Right lobe of liver (tissue), 4 donors: ENCODE measurements around the gene MINAR1.

Experiments
- POLR2A ChIP-seq: fragments of 450-650 bp; IDR thresholded peaks from one replicate; pipeline ENCODE4 v1.6.1; 2017; ENCODE audit warnings: antibody characterized with exemption, mild to moderate bottlenecking
- TF ChIP-seq, protein P1 (sequence below), 4 donors: fragments of 200-600 bp in 3 of 4; fragments of 450-650 bp in 1 of 4; IDR thresholded peaks; one replicate each; pipeline versions ENCODE4 v1.5.1 to v1.8.0; 2016 to 2022; ENCODE audit warnings: antibody characterized with exemption in 4 of 4, mild to moderate bottlenecking in 2 of 4
- donor health status: DM: no; HTN: no; CAD: no.
- donor health status: DM: no; HTN: no; CAD: no.
- donor health status: DM: no; HTN: yes; CAD: no.

GRCh38 chr15:79410237-79410636, 21.9 kb upstream of the MINAR1 start:
- TF ChIP-seq, protein P1, sequence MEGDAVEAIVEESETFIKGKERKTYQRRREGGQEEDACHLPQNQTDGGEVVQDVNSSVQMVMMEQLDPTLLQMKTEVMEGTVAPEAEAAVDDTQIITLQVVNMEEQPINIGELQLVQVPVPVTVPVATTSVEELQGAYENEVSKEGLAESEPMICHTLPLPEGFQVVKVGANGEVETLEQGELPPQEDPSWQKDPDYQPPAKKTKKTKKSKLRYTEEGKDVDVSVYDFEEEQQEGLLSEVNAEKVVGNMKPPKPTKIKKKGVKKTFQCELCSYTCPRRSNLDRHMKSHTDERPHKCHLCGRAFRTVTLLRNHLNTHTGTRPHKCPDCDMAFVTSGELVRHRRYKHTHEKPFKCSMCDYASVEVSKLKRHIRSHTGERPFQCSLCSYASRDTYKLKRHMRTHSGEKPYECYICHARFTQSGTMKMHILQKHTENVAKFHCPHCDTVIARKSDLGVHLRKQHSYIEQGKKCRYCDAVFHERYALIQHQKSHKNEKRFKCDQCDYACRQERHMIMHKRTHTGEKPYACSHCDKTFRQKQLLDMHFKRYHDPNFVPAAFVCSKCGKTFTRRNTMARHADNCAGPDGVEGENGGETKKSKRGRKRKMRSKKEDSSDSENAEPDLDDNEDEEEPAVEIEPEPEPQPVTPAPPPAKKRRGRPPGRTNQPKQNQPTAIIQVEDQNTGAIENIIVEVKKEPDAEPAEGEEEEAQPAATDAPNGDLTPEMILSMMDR (IDR thresholded peaks at IDR 0.05), result no peak
- no peak for TF ChIP-seq POLR2A
